Thyroid gland (tissue), 4 donors: ENCODE data around the gene DROSHA. TPM values are rescaled to one million over a fixed set of nuclear protein-coding genes. Genes with fewer than 3 reads are reported as not detected.

ENCODE experiments used
- DNase-seq, 2 donors: peaks; one replicate each; pipeline ENCODE4 v3.0.0-alpha.2; 2019
- H3K27ac ChIP-seq, 3 donors: fragments of 200-600 bp; sonication (generic); 1 replicate in 2 of 3; 2 replicates in 1 of 3; pipeline ENCODE4 v1.5.1; 2016 to 2019; ENCODE audit warnings: mild to moderate bottlenecking in 1 of 3, moderate library complexity in 1 of 3
- H3K27me3 ChIP-seq: fragments of 200-600 bp; sonication (generic); one replicate; pipeline ENCODE4 v1.5.1; 2019
- H3K36me3 ChIP-seq, 2 donors: fragments of 200-600 bp; sonication (generic); one replicate each; pipeline ENCODE4 v1.5.1; 2016 to 2019
- H3K4me1 ChIP-seq, 2 donors: fragments of 200-600 bp; sonication (generic); one replicate each; pipeline ENCODE4 v1.5.1; 2017 to 2019
- H3K4me3 ChIP-seq, 3 donors: fragments of 200-600 bp; sonication (generic); replicated peaks in 1 of 3; 1 replicate in 2 of 3; 2 replicates in 1 of 3; pipeline ENCODE4 v1.5.1; 2016; ENCODE audit warnings: mild to moderate bottlenecking in 1 of 3
- H3K9me3 ChIP-seq: fragments of 200-600 bp; sonication (generic); one replicate; pipeline ENCODE4 v1.5.1; 2017
- POLR2A ChIP-seq, 2 donors: fragments of 450-650 bp; IDR thresholded peaks; one replicate each; pipeline ENCODE4 v1.6.1; 2017; ENCODE audit warnings: antibody characterized with exemption in 2 of 2, mild to moderate bottlenecking in 2 of 2, moderate library complexity in 1 of 2
- WGBS, 2 donors: methylation state at CpG; one replicate each; pipeline ENCODE4 v1.1.5; 2017; 5-methylcytosine and 5-hydroxymethylcytosine counted together
- intact Hi-C: fragments of 100-400 bp; cut with DNase I; formaldehyde crosslinking; loops from one replicate; pipeline ENCODE4 v1.15.1; 2023
- total RNA-seq, 4 donors: library from RNA; depleted of rRNA; stranded (reverse); fragments of >200 nt; gene quantifications; one replicate each; pipeline ENCODE4 v1.2.3, GENCODE V29; 2016
- TF ChIP-seq, protein P1 (sequence below), 6 experiments: fragments of 200-600 bp in 3 of 6; fragments of 450-650 bp in 3 of 6; sonication (generic) in 3 of 6; IDR thresholded peaks; one replicate each; pipeline ENCODE4 v1.5.1; 2016 to 2019; ENCODE audit warnings: antibody characterized with exemption in 6 of 6, mild to moderate bottlenecking in 2 of 6, inconsistent platforms in 1 of 6, moderate library complexity in 1 of 6

Gene DROSHA
- total RNA-seq, 4 donors from 2014 or later = 45.6 to 52.3 (median 46.2) TPM

- intact Hi-C loops = no loop called here
- Histone ChIP-seq H3K4me3 (no peak overlapping the region), H3K36me3 (peaks cover 0 to 3% of the 10 kb centered on the region in 2 donors), H3K9me3 (no peaks in the 10 kb centered on the region), H3K27ac (no peak overlapping the region), H3K27me3 (no peaks in the 10 kb centered on the region), H3K4me1 (no peaks in the 10 kb centered on the region)
- WGBS, 2 donors = 82 to 85% methylated on average over 3 of the region's 3 CpGs
- no peak for DNase-seq
- TF ChIP-seq POLR2A (IDR thresholded peaks at IDR 0.05) = no peak
- TF ChIP-seq, protein P1, sequence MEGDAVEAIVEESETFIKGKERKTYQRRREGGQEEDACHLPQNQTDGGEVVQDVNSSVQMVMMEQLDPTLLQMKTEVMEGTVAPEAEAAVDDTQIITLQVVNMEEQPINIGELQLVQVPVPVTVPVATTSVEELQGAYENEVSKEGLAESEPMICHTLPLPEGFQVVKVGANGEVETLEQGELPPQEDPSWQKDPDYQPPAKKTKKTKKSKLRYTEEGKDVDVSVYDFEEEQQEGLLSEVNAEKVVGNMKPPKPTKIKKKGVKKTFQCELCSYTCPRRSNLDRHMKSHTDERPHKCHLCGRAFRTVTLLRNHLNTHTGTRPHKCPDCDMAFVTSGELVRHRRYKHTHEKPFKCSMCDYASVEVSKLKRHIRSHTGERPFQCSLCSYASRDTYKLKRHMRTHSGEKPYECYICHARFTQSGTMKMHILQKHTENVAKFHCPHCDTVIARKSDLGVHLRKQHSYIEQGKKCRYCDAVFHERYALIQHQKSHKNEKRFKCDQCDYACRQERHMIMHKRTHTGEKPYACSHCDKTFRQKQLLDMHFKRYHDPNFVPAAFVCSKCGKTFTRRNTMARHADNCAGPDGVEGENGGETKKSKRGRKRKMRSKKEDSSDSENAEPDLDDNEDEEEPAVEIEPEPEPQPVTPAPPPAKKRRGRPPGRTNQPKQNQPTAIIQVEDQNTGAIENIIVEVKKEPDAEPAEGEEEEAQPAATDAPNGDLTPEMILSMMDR (IDR thresholded peaks at IDR 0.05) = no peak
Measured at GRCh38 chr5:31442058-31442745, 89.7 kb downstream of the DROSHA start.

GRCh38 chr5:31436851-31437250 lies 95.0 kb downstream of the DROSHA start:
- Histone ChIP-seq H3K27me3 (no peaks in the 10 kb centered on the region), H3K36me3 (peaks cover 13 to 15% of the 10 kb centered on the region in 2 donors), H3K9me3 (no peaks in the 10 kb centered on the region), H3K4me3 (no peak overlapping the region), H3K4me1 (no peaks in the 10 kb centered on the region), H3K27ac (no peak overlapping the region)
- intact Hi-C loops = no loop called here
- no peak for DNase-seq
- TF ChIP-seq, protein P1 (IDR thresholded peaks at IDR 0.05) = no peak
- TF ChIP-seq POLR2A (IDR thresholded peaks at IDR 0.05) = no peak
- 91 to 98% methylated on average over 1 of the region's 1 CpG for WGBS, 2 donors

GRCh38 chr5:31435730-31436129 lies 96.2 kb downstream of the DROSHA start:
- no peak for DNase-seq
- 95 to 96% methylated on average over 4 of the region's 4 CpGs for WGBS, 2 donors

GRCh38 chr5:31434898-31435297 lies 97.0 kb downstream of the DROSHA start:
- TF ChIP-seq POLR2A (IDR thresholded peaks at IDR 0.05) = no peak
- TF ChIP-seq, protein P1 (IDR thresholded peaks at IDR 0.05) = no peak
- intact Hi-C loops = no loop called here
- Histone ChIP-seq H3K36me3 (peaks cover 13 to 15% of the 10 kb centered on the region in 2 donors), H3K27ac (no peak overlapping the region), H3K27me3 (no peaks in the 10 kb centered on the region), H3K4me1 (no peaks in the 10 kb centered on the region), H3K9me3 (no peaks in the 10 kb centered on the region), H3K4me3 (no peak overlapping the region)
- 94 to 95% methylated on average over 2 of the region's 2 CpGs for WGBS, 2 donors
- no peak for DNase-seq

More at GRCh38 chr5:31435730-31436129, 96.2 kb downstream of the DROSHA start:
- Histone ChIP-seq H3K27ac (no peak overlapping the region), H3K36me3 (peaks cover 13 to 15% of the 10 kb centered on the region in 2 donors), H3K27me3 (no peaks in the 10 kb centered on the region), H3K4me1 (no peaks in the 10 kb centered on the region), H3K4me3 (no peak overlapping the region), H3K9me3 (no peaks in the 10 kb centered on the region)
- intact Hi-C loops = no loop called here
- TF ChIP-seq POLR2A (IDR thresholded peaks at IDR 0.05) = no peak
- TF ChIP-seq, protein P1 (IDR thresholded peaks at IDR 0.05) = no peak

DNA sequence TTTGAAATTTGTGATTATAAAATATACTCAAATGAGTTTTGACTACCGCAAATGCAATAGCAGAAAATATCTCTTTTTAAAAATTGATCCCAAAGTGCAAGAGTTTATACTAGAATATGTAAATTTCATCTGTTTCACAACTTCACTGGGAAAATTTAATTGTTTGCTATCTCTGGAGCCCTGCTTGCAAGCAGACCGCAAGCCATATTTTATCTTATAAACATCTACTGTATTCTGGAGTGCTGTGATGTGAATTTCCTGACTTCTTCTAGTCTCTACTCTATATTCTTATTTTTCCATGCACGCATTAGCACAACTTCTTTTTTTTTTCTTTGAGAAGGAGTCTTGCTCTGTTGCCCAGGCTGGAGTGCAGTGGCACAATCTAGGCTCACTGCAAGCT lies 98.7 kb downstream of the DROSHA start:
- TF ChIP-seq, protein P1 (IDR thresholded peaks at IDR 0.05) = no peak
- no peak for TF ChIP-seq POLR2A (IDR thresholded peaks at IDR 0.05)

More for the DNA sequence above, 98.7 kb downstream of the DROSHA start:
- peaks cover 13 to 15% of the 10 kb centered on the region in 2 donors for H3K36me3 ChIP-seq
- no peak overlapping the region for H3K27ac ChIP-seq
- no peaks in the 10 kb centered on the region for H3K27me3 ChIP-seq
- no peak overlapping the region for H3K4me3 ChIP-seq
- H3K4me1 ChIP-seq = no peaks in the 10 kb centered on the region
- no peak for DNase-seq
- no peaks in the 10 kb centered on the region for H3K9me3 ChIP-seq
- intact Hi-C loops = no loop called here
- WGBS, 2 donors = 97 to 98% methylated on average over 3 of the region's 3 CpGs
